A549 (cell line): ENCODE measurements around the gene CEP112.

ENCODE experiments used
- BHLHE40 ChIP-seq: IDR thresholded peaks from 2 replicates; pipeline ENCODE4 v1.6.1; 2012; ENCODE audit warnings: low read depth, low read length, inconsistent platforms
- CHD4 ChIP-seq: fragments of 200-600 bp; sonication (generic); IDR thresholded peaks from 2 replicates; pipeline ENCODE4 v1.6.1; 2016; ENCODE audit warnings: antibody characterized with exemption, mild to moderate bottlenecking, borderline replicate concordance
- CTCF ChIP-seq: fragments of >200 bp; sonication (Bioruptor Twin); formaldehyde crosslinking; IDR thresholded peaks from 3 replicates; pipeline ENCODE4 v1.5.1; 2016
- E2F6 ChIP-seq: IDR thresholded peaks from 2 replicates; pipeline ENCODE4 v1.6.1; 2012; ENCODE audit warnings: low read depth, borderline replicate concordance
- HOXA7 ChIP-seq: fragments of 250-450 bp; sonication (Bioruptor Pico); IDR thresholded peaks from 2 replicates; pipeline ENCODE4 v1.5.0; 2020; ENCODE audit warnings: mild to moderate bottlenecking, moderate library complexity
- JUN ChIP-seq, 2 experiments: fragments of >200 bp; sonication (Bioruptor Twin); formaldehyde crosslinking; IDR thresholded peaks; 2 replicates in 1 of 2; 3 replicates in 1 of 2; pipeline ENCODE4 v1.6.1; 2016 to 2017
- MAX ChIP-seq: IDR thresholded peaks from 2 replicates; pipeline ENCODE4 v1.6.1; 2012
- POLR2A ChIP-seq: IDR thresholded peaks from 2 replicates; pipeline ENCODE4 v1.6.1; 2012; ENCODE audit warnings: mild to moderate bottlenecking, low read length
- RAD21 ChIP-seq, 2 experiments: fragments of >200 bp in 1 of 2; sonication (Bioruptor Twin) in 1 of 2; formaldehyde crosslinking in 1 of 2; IDR thresholded peaks in 1 of 2; conservative IDR thresholded peaks in 1 of 2; 2 replicates in 1 of 2; 3 replicates in 1 of 2; pipeline ENCODE4 v1.6.1; 2012 to 2018; ENCODE audit warnings: inconsistent platforms in 1 of 2
- RFX5 ChIP-seq: fragments of 450-650 bp; IDR thresholded peaks from 2 replicates; pipeline ENCODE4 v1.7.1; 2014; ENCODE audit warnings: antibody characterized with exemption, mild to moderate bottlenecking, moderate library complexity
- SMC3 ChIP-seq: fragments of >200 bp; sonication (Bioruptor Twin); formaldehyde crosslinking; IDR thresholded peaks from 3 replicates; pipeline ENCODE4 v1.6.1; 2018; ENCODE audit warnings: inconsistent platforms

GRCh38 chr17:65783845-65784334 lies 408.0 kb downstream of the CEP112 start:
- TF ChIP-seq CHD4 (no peak), POLR2A (no peak), CTCF (no peak), MAX (peak; percentile 52), E2F6 (no peak), HOXA7 (CRISPR knock-in tag) (no peak), SMC3 (peak; percentile 68), RFX5 (no peak; the same call in 1 of the 2 replicates), BHLHE40 (no peak), RAD21 (conservative IDR thresholded peaks at IDR 0.05 in 1 of 2, IDR thresholded peaks at IDR 0.05 in 1 of 2) (peak; percentile 33 to 74; a peak in 4 of 5 replicates), JUN (IDR thresholded peaks at IDR 0.05) (peak; percentile 99)
